DND-41 (cell line): Measurements from ENCODE around the gene PDE4D.

Source experiments
- ATAC-seq: fragments of 200-7000 bp; cut with Tn5 transposase; 3 replicates; pipeline ENCODE4 v1.9.1; 2021; ENCODE audit warnings: low read depth; ENCODE audit not compliant: insufficient read depth
- DNase-seq: peaks from one replicate; pipeline ENCODE4 v3.0.0-alpha.2; 2020
- H2AFZ ChIP-seq: 2 replicates; pipeline ENCODE4 v1.6.0; 2012; ENCODE audit warnings: low read depth, low read length
- H3K27ac ChIP-seq: 2 replicates; pipeline ENCODE4 v1.5.1; 2012; ENCODE audit warnings: low read length, inconsistent platforms
- H3K27me3 ChIP-seq: fragments of 200-600 bp; sonication (generic); 2 replicates; pipeline ENCODE4 v1.6.0; 2012; ENCODE audit warnings: low read length, mild to moderate bottlenecking, inconsistent platforms; ENCODE audit not compliant: insufficient read depth, poor library complexity
- H3K36me3 ChIP-seq: 2 replicates; pipeline ENCODE4 v1.5.1; 2012; ENCODE audit warnings: low read length, inconsistent platforms; ENCODE audit not compliant: insufficient read depth
- H3K4me1 ChIP-seq: 2 replicates; pipeline ENCODE4 v1.5.1; 2012; ENCODE audit warnings: mild to moderate bottlenecking, low read length; ENCODE audit not compliant: insufficient read depth
- H3K4me2 ChIP-seq: 2 replicates; pipeline ENCODE4 v1.6.0; 2012; ENCODE audit warnings: mild to moderate bottlenecking, moderate library complexity, low read length, inconsistent platforms; ENCODE audit not compliant: insufficient read depth
- H3K4me3 ChIP-seq, 2 experiments: fragments of 200-600 bp in 1 of 2; shearing (Covaris generic) in 1 of 2; 2 replicates each; pipeline ENCODE4 v1.5.1; 2012 to 2016; ENCODE audit warnings: inconsistent platforms in 2 of 2, low read length in 2 of 2, mild to moderate bottlenecking in 2 of 2, low read depth in 1 of 2, moderate library complexity in 1 of 2
- H3K79me2 ChIP-seq: 2 replicates; pipeline ENCODE4 v1.6.0; 2012; ENCODE audit warnings: low read length, inconsistent platforms; ENCODE audit not compliant: insufficient read depth
- H3K9ac ChIP-seq: 2 replicates; pipeline ENCODE4 v1.6.0; 2012; ENCODE audit warnings: low read depth, mild to moderate bottlenecking, inconsistent platforms, low read length, moderate library complexity
- H3K9me3 ChIP-seq: 2 replicates; pipeline ENCODE4 v1.5.1; 2012; ENCODE audit warnings: low read length, moderate library complexity, mild to moderate bottlenecking, inconsistent platforms; ENCODE audit not compliant: insufficient read depth, severe bottlenecking
- H4K20me1 ChIP-seq: 2 replicates; pipeline ENCODE4 v1.6.0; 2012; ENCODE audit warnings: low read length; ENCODE audit not compliant: insufficient read depth
- CTCF ChIP-seq: IDR thresholded peaks from 2 replicates; pipeline ENCODE4 v1.5.1; 2012; ENCODE audit warnings: borderline replicate concordance, low read length, moderate library complexity, mild to moderate bottlenecking; ENCODE audit not compliant: poor library complexity, severe bottlenecking; ENCODE audit errors: extremely low read depth
- EZH2 ChIP-seq: IDR thresholded peaks from 3 replicates; pipeline ENCODE4 v1.6.1; 2012; ENCODE audit warnings: borderline replicate concordance, low read depth, mild to moderate bottlenecking, moderate library complexity, low read length, inconsistent platforms; ENCODE audit not compliant: severe bottlenecking

PDE4D gene

GRCh38 chr5:59149271-59149670, 744.3 kb downstream of the PDE4D start:
- H4K20me1 ChIP-seq = no peaks in the 10 kb centered on the region
- ATAC-seq (no peak), DNase-seq (no peak)
- H3K36me3 ChIP-seq = no peaks in the 10 kb centered on the region
- no peaks in the 10 kb centered on the region for H3K9me3 ChIP-seq
- no peaks in the 10 kb centered on the region for H3K79me2 ChIP-seq
- no peaks in the 10 kb centered on the region; the same call in 1 of the 2 replicates for H3K4me1 ChIP-seq
- H3K27me3 ChIP-seq = no peaks in the 10 kb centered on the region
- TF ChIP-seq CTCF (no peak), EZH2 (no peak)
- no peak overlapping the region for H3K4me3 ChIP-seq
- no peak overlapping the region for H3K9ac ChIP-seq
- H2AFZ ChIP-seq = no peak overlapping the region
- no peak overlapping the region for H3K4me2 ChIP-seq
- no peak overlapping the region for H3K27ac ChIP-seq

GRCh38 chr5:59146729-59147128, 746.8 kb downstream of the PDE4D start:
- Histone ChIP-seq H3K36me3 (no peaks in the 10 kb centered on the region), H3K79me2 (no peaks in the 10 kb centered on the region), H3K27ac (no peak overlapping the region), H3K4me3 (no peak overlapping the region), H4K20me1 (no peaks in the 10 kb centered on the region), H3K4me1 (no peaks in the 10 kb centered on the region; the same call in 1 of the 2 replicates), H3K9me3 (no peaks in the 10 kb centered on the region), H3K27me3 (no peaks in the 10 kb centered on the region), H3K9ac (no peak overlapping the region), H3K4me2 (no peak overlapping the region), H2AFZ (no peak overlapping the region)
- peak; percentile 77 for ATAC-seq
- peak; percentile 39 for DNase-seq
- no peak for TF ChIP-seq EZH2
- TF ChIP-seq CTCF = no peak

GRCh38 chr5:59143926-59144333, 749.6 kb downstream of the PDE4D start:
- Histone ChIP-seq H3K27me3 (no peaks in the 10 kb centered on the region), H3K4me1 (no peaks in the 10 kb centered on the region; the same call in 1 of the 2 replicates), H3K9ac (no peak overlapping the region), H3K27ac (no peak overlapping the region), H4K20me1 (no peaks in the 10 kb centered on the region), H3K4me3 (no peak overlapping the region), H3K79me2 (no peaks in the 10 kb centered on the region), H2AFZ (no peak overlapping the region), H3K9me3 (no peaks in the 10 kb centered on the region), H3K36me3 (no peaks in the 10 kb centered on the region), H3K4me2 (no peak overlapping the region)
- TF ChIP-seq CTCF (no peak), EZH2 (no peak)
- ATAC-seq = no peak
- no peak for DNase-seq

GRCh38 chr5:59142927-59143326, 750.6 kb downstream of the PDE4D start:
- Histone ChIP-seq H3K9ac (no peak overlapping the region), H3K27ac (no peak overlapping the region), H3K9me3 (no peaks in the 10 kb centered on the region), H3K79me2 (no peaks in the 10 kb centered on the region), H3K4me3 (no peak overlapping the region), H2AFZ (no peak overlapping the region), H4K20me1 (no peaks in the 10 kb centered on the region), H3K4me2 (no peak overlapping the region), H3K36me3 (no peaks in the 10 kb centered on the region), H3K27me3 (no peaks in the 10 kb centered on the region), H3K4me1 (no peaks in the 10 kb centered on the region; the same call in 1 of the 2 replicates)
- ATAC-seq = no peak
- DNase-seq = no peak
- no peak for TF ChIP-seq EZH2
